H1 (cell line): ENCODE data around the gene CDYL. TPM values are rescaled to one million over a fixed set of nuclear protein-coding genes. Genes with fewer than 3 reads are reported as not detected.

Experiments used
- CTCF ChIA-PET: fragments of 300-600 bp; sonication (Branson Sonifier 250); formaldehyde crosslinking; loops from one replicate; lab custom pipeline; 2021; ENCODE audit not compliant: partially characterized antibody; lab: Charles Lee
- POLR2A ChIA-PET: fragments of 300-600 bp; sonication (Branson Sonifier 250); formaldehyde crosslinking; loops from one replicate; lab custom pipeline; 2021; ENCODE audit warnings: inconsistent platforms; ENCODE audit not compliant: partially characterized antibody; lab: Charles Lee
- DNase-seq, 2 experiments: peaks; one replicate each; pipeline versions ENCODE4 v3.0.0 to v3.0.0-alpha.2; 2010 to 2022; ENCODE audit warnings: low spot score in 2 of 2, low read depth in 1 of 2, mixed read lengths in 1 of 2
- FAIRE-seq: peaks from 2 replicates; lab custom pipeline; 2011; peaks lifted over from hg19 to GRCh38; lab: Jason Lieb, UNC
- H2AFZ ChIP-seq: 2 replicates; pipeline ENCODE4 v1.8.1; 2012; ENCODE audit warnings: low read length, inconsistent platforms
- H2AK5ac ChIP-seq: 2 replicates; pipeline ENCODE4 v1.6.1; 2013; ENCODE audit warnings: low read depth, low read length
- H2BK120ac ChIP-seq: replicated peaks from 2 replicates; pipeline ENCODE3; 2013; ENCODE audit warnings: low read depth, low read length, inconsistent platforms
- H2BK12ac ChIP-seq: 2 replicates; pipeline ENCODE4 v1.6.1; 2013; ENCODE audit warnings: low read depth, low read length
- H2BK15ac ChIP-seq: 2 replicates; pipeline ENCODE4 v1.6.1; 2013; ENCODE audit warnings: low read length
- H2BK20ac ChIP-seq: 2 replicates; pipeline ENCODE4 v1.6.1; 2013; ENCODE audit warnings: low read length
- H2BK5ac ChIP-seq: 2 replicates; pipeline ENCODE4 v1.6.1; 2013; ENCODE audit warnings: low read depth, low read length
- H3K14ac ChIP-seq: 2 replicates; pipeline ENCODE4 v1.6.1; 2013; ENCODE audit warnings: inconsistent platforms; ENCODE audit not compliant: insufficient read length
- H3K18ac ChIP-seq: 2 replicates; pipeline ENCODE4 v1.6.1; 2013; ENCODE audit warnings: low read length; ENCODE audit errors: extremely low read depth
- H3K23ac ChIP-seq: 2 replicates; pipeline ENCODE4 v1.6.1; 2013; ENCODE audit warnings: inconsistent platforms; ENCODE audit not compliant: insufficient read length
- H3K23me2 ChIP-seq: 2 replicates; pipeline ENCODE4 v1.6.1; 2013; ENCODE audit warnings: low read depth, low read length
- H3K27ac ChIP-seq: 2 replicates; pipeline ENCODE4 v1.6.1; 2011; ENCODE audit warnings: low read depth, low read length, inconsistent platforms
- H3K27me3 ChIP-seq, 4 experiments: replicated peaks in 1 of 4; 1 replicate in 1 of 4; 2 replicates in 3 of 4; pipeline versions ENCODE4 v1.6.1 to v1.8.1; 2011 to 2013; ENCODE audit warnings: low read length in 3 of 4, mild to moderate bottlenecking in 3 of 4, inconsistent platforms in 2 of 4, mixed read lengths in 2 of 4, moderate library complexity in 1 of 4; ENCODE audit not compliant: control insufficient read depth in 3 of 4, insufficient read depth in 3 of 4; ENCODE audit errors: extremely low read depth in 1 of 4
- H3K36me3 ChIP-seq, 4 experiments: 2 replicates each; pipeline versions ENCODE4 v1.6.1 to v1.8.1; 2011 to 2013; ENCODE audit warnings: mild to moderate bottlenecking in 4 of 4, low read length in 3 of 4, moderate library complexity in 2 of 4, control low read depth in 1 of 4, inconsistent platforms in 1 of 4; ENCODE audit not compliant: insufficient read depth in 4 of 4, control insufficient read depth in 2 of 4
- H3K4ac ChIP-seq: replicated peaks from 2 replicates; pipeline ENCODE3; 2013; ENCODE audit warnings: low read length, low read depth, mixed read lengths, inconsistent platforms; ENCODE audit not compliant: insufficient read length
- H3K4me1 ChIP-seq, 4 experiments: replicated peaks in 1 of 4; 1 replicate in 1 of 4; 2 replicates in 3 of 4; pipeline versions ENCODE4 v1.6.1 to v1.8.1; 2011 to 2013; ENCODE audit warnings: low read length in 3 of 4, inconsistent platforms in 2 of 4, mixed read lengths in 1 of 4; ENCODE audit not compliant: insufficient read depth in 4 of 4, control insufficient read depth in 3 of 4
- H3K4me2 ChIP-seq, 2 experiments: 2 replicates each; pipeline versions ENCODE4 v1.6.1 to v1.8.1; 2011 to 2013; ENCODE audit warnings: low read depth in 2 of 2, low read length in 2 of 2, control low read depth in 1 of 2, inconsistent platforms in 1 of 2, mild to moderate bottlenecking in 1 of 2; ENCODE audit not compliant: insufficient read depth in 1 of 2
- H3K4me3 ChIP-seq, 4 experiments: fragments of 200-600, 300-600 bp in 1 of 4; sonication (generic), shearing (Covaris generic), sonication (Bioruptor Twin) in 1 of 4; 2 replicates each; pipeline versions ENCODE4 v1.5.1 to v1.8.1; 2011 to 2016; ENCODE audit warnings: low read length in 4 of 4, low read depth in 3 of 4, control low read depth in 2 of 4, inconsistent platforms in 2 of 4, mild to moderate bottlenecking in 2 of 4, mixed read lengths in 1 of 4, moderate library complexity in 1 of 4; ENCODE audit not compliant: insufficient read depth in 2 of 4; ENCODE audit errors: extremely low read depth in 1 of 4
- H3K56ac ChIP-seq: replicated peaks from 2 replicates; pipeline ENCODE3; 2013; ENCODE audit warnings: low read depth, mild to moderate bottlenecking, mixed read lengths, low read length, inconsistent platforms; ENCODE audit not compliant: insufficient read length
- H3K79me1 ChIP-seq: 2 replicates; pipeline ENCODE4 v1.6.1; 2013; ENCODE audit warnings: low read depth, low read length, control low read depth
- H3K79me2 ChIP-seq, 2 experiments: 2 replicates each; pipeline versions ENCODE4 v1.6.1 to v1.8.1; 2012 to 2013; ENCODE audit warnings: low read length in 2 of 2, mild to moderate bottlenecking in 2 of 2, inconsistent platforms in 1 of 2; ENCODE audit not compliant: insufficient read depth in 2 of 2, control insufficient read depth in 1 of 2
- H3K9ac ChIP-seq, 4 experiments: replicated peaks in 1 of 4; 1 replicate in 1 of 4; 2 replicates in 3 of 4; pipeline versions ENCODE4 v1.6.1 to v1.8.1; 2011 to 2013; ENCODE audit warnings: low read depth in 3 of 4, low read length in 3 of 4, control low read depth in 2 of 4, mild to moderate bottlenecking in 2 of 4, moderate library complexity in 2 of 4, inconsistent platforms in 1 of 4; ENCODE audit errors: extremely low read depth in 1 of 4
- H3K9me3 ChIP-seq, 2 experiments: 2 replicates each; pipeline versions ENCODE4 v1.6.1 to v1.8.1; 2012 to 2013; ENCODE audit warnings: mild to moderate bottlenecking in 2 of 2, moderate library complexity in 2 of 2, control low read depth in 1 of 2, inconsistent platforms in 1 of 2, low read depth in 1 of 2, low read length in 1 of 2, mixed read lengths in 1 of 2; ENCODE audit not compliant: insufficient read depth in 2 of 2
- H4K20me1 ChIP-seq, 2 experiments: replicated peaks in 1 of 2; 2 replicates each; pipeline versions ENCODE3 to v1.8.1; 2011 to 2013; ENCODE audit warnings: inconsistent platforms in 2 of 2, low read length in 2 of 2, mild to moderate bottlenecking in 1 of 2; ENCODE audit not compliant: insufficient read depth in 2 of 2, control insufficient read depth in 1 of 2
- H4K5ac ChIP-seq: 2 replicates; pipeline ENCODE4 v1.6.1; 2013; ENCODE audit warnings: low read length, low read depth, mixed read lengths, inconsistent platforms; ENCODE audit not compliant: insufficient read length
- H4K8ac ChIP-seq: 2 replicates; pipeline ENCODE4 v1.8.0; 2013; ENCODE audit warnings: mild to moderate bottlenecking, moderate library complexity, low read length, inconsistent platforms; ENCODE audit not compliant: insufficient read depth; ENCODE audit errors: extremely low read depth
- H4K91ac ChIP-seq: replicated peaks from 2 replicates; pipeline ENCODE3; 2013; ENCODE audit warnings: low read length, mixed read lengths, inconsistent platforms; ENCODE audit not compliant: insufficient read length
- ATF3 ChIP-seq: IDR thresholded peaks from 2 replicates; pipeline ENCODE4 v1.6.1; 2011; ENCODE audit warnings: low read depth, mild to moderate bottlenecking, low read length; ENCODE audit not compliant: insufficient read depth
- BACH1 ChIP-seq: IDR thresholded peaks from 2 replicates; pipeline ENCODE4 v1.6.1; 2012; ENCODE audit warnings: low read length, improper control_type of control experiment
- CBX5 ChIP-seq: fragments of 300-800, 300-1000 bp; sonication (generic); IDR thresholded peaks from 2 replicates; pipeline ENCODE4 v1.7.1; 2016; ENCODE audit warnings: antibody characterized with exemption, low read length, low read depth
- CHD2 ChIP-seq: IDR thresholded peaks from 2 replicates; pipeline ENCODE4 v1.6.1; 2012; ENCODE audit warnings: low read length, improper control_type of control experiment
- HDAC6 ChIP-seq: IDR thresholded peaks from one replicate; pipeline ENCODE4 v1.7.1; 2012; ENCODE audit warnings: low read depth, mild to moderate bottlenecking, inconsistent platforms, low read length, moderate library complexity
- RXRA ChIP-seq: IDR thresholded peaks from 2 replicates; pipeline ENCODE4 v1.6.1; 2011; ENCODE audit warnings: low read depth, mild to moderate bottlenecking, low read length, moderate library complexity; ENCODE audit not compliant: insufficient read depth
- TCF12 ChIP-seq: IDR thresholded peaks from 2 replicates; pipeline ENCODE4 v1.6.1; 2011; ENCODE audit warnings: low read depth, mild to moderate bottlenecking, low read length
- USF2 ChIP-seq: IDR thresholded peaks from 2 replicates; pipeline ENCODE4 v1.6.1; 2011; ENCODE audit warnings: low read length, improper control_type of control experiment
- WGBS, 2 experiments: shearing (Covaris generic) in 1 of 2; methylation state at CpG; one replicate each; pipeline versions ENCODE4 v1.1.6 to v1.1.7; 2013 to 2015; ENCODE audit warnings: low lambda C conversion rate in 2 of 2, mixed read lengths in 2 of 2, inconsistent platforms in 1 of 2, low coverage in 1 of 2, missing lambda C conversion rate in 1 of 2; ENCODE audit not compliant: insufficient replicate concordance in 2 of 2, insufficient coverage in 1 of 2, insufficient read length in 1 of 2; ENCODE audit errors: extremely low coverage in 1 of 2, missing lambda C conversion rate in 1 of 2; 5-methylcytosine and 5-hydroxymethylcytosine counted together
- polyA plus RNA-seq, 7 experiments: library from polyadenylated mRNA; depleted of rRNA in 3 of 7; stranded (reverse) in 5 of 7; unstranded in 2 of 7; fragments of >200 nt in 5 of 7; fragments of 200-250 nt in 2 of 7; gene quantifications; 1 replicate in 5 of 7; 2 replicates in 1 of 7; 4 replicates in 1 of 7; pipeline versions ENCODE4 v1.2.1 to v1.2.3, GENCODE V29; 2011 to 2013; ENCODE audit warnings: missing spikeins in 2 of 7, mixed read lengths in 2 of 7
- total RNA-seq: library from RNA; stranded (reverse); fragmentation: NEBNext Ultra II Directional; extraction: Animal tissue kit (Norgen Biotek cat#: 25700); gene quantifications from 2 replicates; pipeline ENCODE4 v1.2.1, GENCODE V29; 2021

The CDYL gene
- total and polyA plus RNA-seq, 2 of the 8 experiments (the other 6 are each of a cell fraction or from before 2014, with no cell fraction given), result 56.4 to 119 TPM

- Histone ChIP-seq H3K9me3 (no peaks in the 10 kb centered on the region), H4K91ac (no peak overlapping the region), H4K20me1 (peaks cover 6 to 13% of the 10 kb centered on the region in 2 experiments), H3K56ac (no peak overlapping the region), H3K4me1 (peaks cover 0 to 3% (median 0%) of the 10 kb centered on the region in 4 experiments; a peak in 3 of 7 replicates), H4K5ac (no peak overlapping the region), H3K23ac (no peak overlapping the region), H2BK15ac (no peak overlapping the region), H4K8ac (no peak overlapping the region), H2BK120ac (no peak overlapping the region), H2BK20ac (no peak overlapping the region), H3K4me2 (no peak overlapping the region), H3K18ac (no peak overlapping the region), H2BK5ac (no peak overlapping the region), H2BK12ac (no peak overlapping the region), H2AFZ (no peak overlapping the region), H3K4me3 (no peak overlapping the region), H3K36me3 (peaks cover 4 to 38% (median 12%) of the 10 kb centered on the region in 4 experiments), H3K27me3 (no peaks in the 10 kb centered on the region), H2AK5ac (no peak overlapping the region), H3K4ac (no peak overlapping the region), H3K79me2 (peaks cover 0 to 50% of the 10 kb centered on the region in 2 experiments; a peak in 2 of 4 replicates), H3K79me1 (peaks cover 8% of the 10 kb centered on the region; the same call in 1 of the 2 replicates), H3K23me2 (no peaks in the 10 kb centered on the region), H3K27ac (no peak overlapping the region), H3K14ac (no peak overlapping the region), H3K9ac (no peak overlapping the region)
- ChIA-PET CTCF (interaction anchor here (0.6 to 1.4 kb wide), 4 partner anchors 15 to 90 kb away, joined by 3 read pairs; no protein-coding TSS in a partner anchor), POLR2A (interaction anchor here (2.0 kb wide), 1 partner anchor 12 kb away, joined by 4 read pairs; no protein-coding TSS in a partner anchor)
- no peak for FAIRE-seq
- DNase-seq, result peak in 1 of 2 experiments; percentile 37
- WGBS, 2 experiments, result 92% methylated on average over 5 of the region's 5 CpGs; no CpG with 5 or more reads in 1 of the 2 experiments
- TF ChIP-seq TCF12 (no peak), USF2 (no peak), HDAC6 (no peak), RXRA (no peak), CHD2 (no peak), CBX5 (no peak), BACH1 (no peak), ATF3 (no peak)
These were observed 164.2 kb downstream of the CDYL start for GRCh38 chr6:4940416-4940815.
